Calu3 (cell line): ENCODE data around the gene NAA15. TPM values are rescaled to one million over a fixed set of nuclear protein-coding genes. Genes with fewer than 3 reads are reported as not detected.

ENCODE experiments used
- BruUV-seq: library from RNA; stranded (reverse); fragments of 400-500 nt; replicated peaks from 2 replicates; lab custom pipeline; 2021; lab: Mats Ljungman, UMichigan
- CTCF ChIA-PET: fragments of 300-600 bp; sonication (Branson Sonifier 250); formaldehyde crosslinking; loops from one replicate; lab custom pipeline; 2022; ENCODE audit warnings: antibody characterized with exemption; lab: Charles Lee
- DNase-seq: peaks from one replicate; pipeline ENCODE4 v3.0.0; 2022
- H3K27ac Mint-ChIP-seq: one replicate; pipeline ENCODE4 v1.8.0; 2022; ENCODE audit warnings: mixed read lengths; ENCODE audit not compliant: unreplicated experiment
- H3K27me3 Mint-ChIP-seq: one replicate; pipeline ENCODE4 v1.8.0; 2022; ENCODE audit warnings: mixed read lengths; ENCODE audit not compliant: unreplicated experiment
- H3K36me3 Mint-ChIP-seq: one replicate; pipeline ENCODE4 v1.8.0; 2022; ENCODE audit warnings: mild to moderate bottlenecking, moderate library complexity, mixed read lengths; ENCODE audit not compliant: insufficient read depth, unreplicated experiment
- H3K4me1 Mint-ChIP-seq: one replicate; pipeline ENCODE4 v1.8.0; 2022; ENCODE audit warnings: mild to moderate bottlenecking, low read depth, mixed read lengths; ENCODE audit not compliant: unreplicated experiment
- H3K4me3 Mint-ChIP-seq: one replicate; pipeline ENCODE4 v1.8.0; 2022; ENCODE audit warnings: mild to moderate bottlenecking, low read depth, moderate library complexity, mixed read lengths; ENCODE audit not compliant: unreplicated experiment
- H3K9me3 Mint-ChIP-seq: one replicate; pipeline ENCODE4 v1.8.0; 2022; ENCODE audit warnings: low read depth, mixed read lengths; ENCODE audit not compliant: unreplicated experiment
- CTCF ChIP-seq: fragments of 200-600 bp; IDR thresholded peaks from one replicate; pipeline ENCODE4 v1.8.0; 2022; ENCODE audit warnings: antibody characterized with exemption; ENCODE audit not compliant: unreplicated experiment
- intact Hi-C: fragments of 100-400 bp; cut with micrococcal nuclease; formaldehyde crosslinking; loops from one replicate; pipeline ENCODE4 v1.10.0; 2022; ENCODE audit not compliant: unreplicated experiment
- total RNA-seq: library from RNA; stranded (reverse); gene quantifications from 2 replicates; pipeline ENCODE4 v1.2.3, GENCODE V29; 2022

Gene NAA15
- total RNA-seq, 1 experiment from 2014 or later = 45.2 TPM

DNA sequence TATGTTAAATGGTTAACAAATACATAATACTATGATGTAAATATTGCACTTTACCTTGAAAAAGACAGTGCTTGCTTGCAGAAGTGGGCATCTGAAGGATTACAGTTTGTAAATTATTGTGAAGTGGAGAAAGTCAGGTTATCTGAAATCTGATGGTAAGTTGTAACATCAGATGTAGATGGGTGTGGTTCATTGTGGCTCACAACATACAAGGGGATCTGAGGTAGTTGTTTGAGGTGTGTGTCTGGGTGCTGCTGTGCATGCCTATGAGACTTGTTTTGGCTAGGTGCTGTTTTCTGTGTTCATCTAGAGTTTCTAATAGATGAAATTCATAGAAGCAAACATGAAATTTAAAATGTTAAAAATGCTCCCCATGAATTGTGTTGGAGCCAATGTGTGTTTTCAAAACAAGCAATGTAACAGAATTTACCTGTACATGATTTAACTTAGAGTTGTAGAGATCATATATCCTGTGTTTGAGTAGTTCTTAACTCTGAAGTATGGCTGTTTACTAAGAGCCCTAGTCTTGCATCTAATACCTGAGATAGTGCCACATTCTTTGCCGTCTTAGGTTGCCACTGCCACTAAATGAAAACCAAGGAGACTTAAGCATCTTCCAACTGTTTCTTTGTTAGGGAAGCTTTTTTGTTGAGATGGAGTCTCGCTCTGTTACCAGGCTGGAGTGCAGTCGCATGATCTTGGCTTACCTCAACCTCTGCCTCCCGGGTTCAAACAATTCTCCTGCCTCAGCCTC lies 12.9 kb downstream of the NAA15 start:
- peaks cover 24% of the 10 kb centered on the region for H3K4me1 Mint-ChIP-seq
- no peak for TF ChIP-seq CTCF
- intact Hi-C loops = no loop called here
- no peak overlapping the region for H3K4me3 Mint-ChIP-seq
- no peaks in the 10 kb centered on the region for H3K27me3 Mint-ChIP-seq
- no peak for DNase-seq
- no peak overlapping the region for H3K27ac Mint-ChIP-seq
- peaks cover 6% of the 10 kb centered on the region for H3K36me3 Mint-ChIP-seq
- BruUV-seq = no TSS peak
- H3K9me3 Mint-ChIP-seq = no peaks in the 10 kb centered on the region
- CTCF ChIA-PET = interaction anchor here (0.6 kb wide), 1 partner anchor 128 kb away, joined by 3 read pairs; no protein-coding TSS in a partner anchor

GRCh38 chr4:139315221-139315675 lies 13.9 kb downstream of the NAA15 start:
- intact Hi-C loops = no loop called here
- peaks cover 24% of the 10 kb centered on the region for H3K4me1 Mint-ChIP-seq
- no peak overlapping the region for H3K27ac Mint-ChIP-seq
- CTCF ChIA-PET = no interaction called here
- no peak overlapping the region for H3K4me3 Mint-ChIP-seq
- DNase-seq = no peak
- no peaks in the 10 kb centered on the region for H3K9me3 Mint-ChIP-seq
- no peak for TF ChIP-seq CTCF
- no TSS peak for BruUV-seq
- no peaks in the 10 kb centered on the region for H3K27me3 Mint-ChIP-seq
- peaks cover 4% of the 10 kb centered on the region for H3K36me3 Mint-ChIP-seq

DNA sequence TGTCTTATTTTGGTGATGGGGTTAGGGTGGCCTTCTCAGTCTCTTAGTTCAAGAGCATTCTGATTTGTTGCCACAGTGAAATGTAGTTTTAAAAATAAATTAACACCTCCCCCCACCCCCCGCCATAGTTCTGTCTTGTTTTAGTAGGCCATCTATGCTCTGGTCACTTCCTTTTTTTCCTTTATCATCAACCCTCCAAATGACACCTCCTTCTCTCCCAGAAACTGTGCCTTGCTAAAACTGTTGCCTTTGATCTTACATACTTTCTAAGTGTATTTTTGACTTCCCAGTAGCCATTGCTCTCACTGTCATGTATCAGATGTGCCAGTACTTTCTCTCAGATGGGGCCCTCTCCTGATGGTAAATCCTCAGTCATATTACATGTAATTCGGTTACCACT lies 15.4 kb downstream of the NAA15 start:
- BruUV-seq = no TSS peak
- Mint-ChIP-seq H3K9me3 (no peaks in the 10 kb centered on the region), H3K27me3 (no peaks in the 10 kb centered on the region), H3K27ac (no peak overlapping the region), H3K4me1 (peaks cover 15% of the 10 kb centered on the region), H3K4me3 (no peak overlapping the region), H3K36me3 (peaks cover 8% of the 10 kb centered on the region)
- TF ChIP-seq CTCF = no peak
- no peak for DNase-seq
- CTCF ChIA-PET = no interaction called here
- intact Hi-C loops = no loop called here

DNA sequence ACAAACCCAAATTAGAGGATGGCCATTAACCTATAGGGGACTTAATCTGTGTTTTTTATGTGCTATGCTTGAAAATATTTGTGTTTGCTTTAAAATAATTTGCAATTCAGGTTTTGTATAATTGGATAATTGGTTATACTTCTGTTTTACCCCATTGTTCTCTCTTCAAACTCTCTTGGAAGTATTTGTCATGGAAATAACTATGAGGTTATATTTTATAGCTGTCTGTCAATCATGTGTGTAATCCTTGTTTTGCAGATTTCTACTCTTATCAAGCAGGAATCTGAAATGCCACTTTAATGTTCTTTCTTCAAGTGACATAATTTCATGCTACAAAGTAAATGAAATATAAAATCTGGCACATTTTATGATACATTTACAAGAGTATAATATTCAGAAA lies 16.3 kb downstream of the NAA15 start:
- Mint-ChIP-seq H3K4me3 (no peak overlapping the region), H3K9me3 (no peaks in the 10 kb centered on the region), H3K36me3 (peaks cover 8% of the 10 kb centered on the region), H3K27ac (no peak overlapping the region), H3K4me1 (peaks cover 19% of the 10 kb centered on the region), H3K27me3 (no peaks in the 10 kb centered on the region)
- BruUV-seq = no TSS peak
- no peak for DNase-seq
- TF ChIP-seq CTCF = no peak
- CTCF ChIA-PET = no interaction called here
- intact Hi-C loops = no loop called here
